HCT116 (cell line): ENCODE results near the gene PAX8. TPM values are rescaled to one million over a fixed set of nuclear protein-coding genes. Genes with fewer than 3 reads are reported as not detected.
"Not testable (repeated sequence)": the region's sequence is repeated elsewhere in the genome, so short reads cannot be mapped to it uniquely, and the experiment has no call there.

ENCODE experiments used
- ATAC-seq: fragments of 200-7000 bp; cut with Tn5 transposase; 2 replicates; pipeline ENCODE4 v1.9.1; 2020; ENCODE audit warnings: mild to moderate bottlenecking, moderate library complexity
- BruUV-seq: library from RNA; stranded (reverse); fragments of 400-500 nt; replicated peaks from 2 replicates; lab custom pipeline; 2021; lab: Mats Ljungman, UMichigan
- CTCF ChIA-PET: fragments of 300-600 bp; sonication (Branson Sonifier 250); formaldehyde crosslinking; loops from one replicate; lab custom pipeline; 2021; ENCODE audit warnings: antibody characterized with exemption; lab: Charles Lee
- POLR2A ChIA-PET: fragments of 300-600, 350-600 bp; sonication (Branson Sonifier 250); formaldehyde crosslinking; loops from one replicate; lab custom pipeline; 2021; ENCODE audit warnings: antibody characterized with exemption; lab: Charles Lee
- RAD21 ChIA-PET, 2 experiments: fragments of 300-600 bp; sonication (Branson Sonifier 250); formaldehyde crosslinking; loops; one replicate each; lab custom pipeline; 2023; ENCODE audit warnings: low total read pairs in 2 of 2; ENCODE audit not compliant: uncharacterized antibody in 2 of 2, unreplicated experiment in 2 of 2, low non-redundant PET in 1 of 2; lab: Charles Lee
- DNase-seq: peaks from one replicate; pipeline ENCODE4 v3.0.0-alpha.2; 2010; ENCODE audit warnings: low read depth, low spot score
- H2AFZ ChIP-seq: fragments of 200-600 bp; shearing (Covaris generic), sonication (generic); 2 replicates; pipeline ENCODE4 v1.6.1; 2017; ENCODE audit warnings: low read depth, mixed run types, mixed read lengths, antibody characterized with exemption, low read length; ENCODE audit not compliant: poor library complexity, severe bottlenecking
- H3K27ac ChIP-seq: 2 replicates; pipeline ENCODE4 v1.5.1; 2012; ENCODE audit warnings: low read depth, low read length
- H3K27me3 ChIP-seq: fragments of 200-600 bp; sonication (generic); 2 replicates; pipeline ENCODE4 v1.6.1; 2016; ENCODE audit warnings: mixed run types, low read length, mixed read lengths; ENCODE audit not compliant: insufficient read depth
- H3K36me3 ChIP-seq, 2 experiments: fragments of 200-500 bp in 1 of 2; fragments of 200-600 bp in 1 of 2; sonication (Bioruptor generic) in 1 of 2; sonication (generic) in 1 of 2; 2 replicates each; pipeline versions ENCODE4 v1.5.1 to v1.6.1; 2014 to 2016; ENCODE audit warnings: low read length in 2 of 2, inconsistent platforms in 1 of 2, mixed read lengths in 1 of 2, mixed run types in 1 of 2; ENCODE audit not compliant: insufficient read depth in 2 of 2, control insufficient read depth in 1 of 2
- H3K4me1 ChIP-seq, 2 experiments: fragments of 200-600 bp in 1 of 2; sonication (generic) in 1 of 2; 2 replicates each; pipeline versions ENCODE4 v1.5.1 to v1.6.1; 2012 to 2017; ENCODE audit warnings: low read length in 2 of 2, inconsistent platforms in 1 of 2, mild to moderate bottlenecking in 1 of 2, mixed read lengths in 1 of 2, mixed run types in 1 of 2, moderate library complexity in 1 of 2; ENCODE audit not compliant: insufficient read depth in 2 of 2, control insufficient read depth in 1 of 2
- H3K4me2 ChIP-seq: fragments of 200-600 bp; sonication (generic); 2 replicates; pipeline ENCODE4 v1.6.1; 2017; ENCODE audit warnings: mixed run types, low read length, mixed read lengths
- H3K4me3 ChIP-seq, 2 experiments: fragments of 200-600 bp in 1 of 2; sonication (generic) in 1 of 2; replicated peaks in 1 of 2; 2 replicates each; pipeline ENCODE4 v1.5.1; 2011 to 2016; ENCODE audit warnings: low read length in 2 of 2, control low read depth in 1 of 2, low read depth in 1 of 2, mild to moderate bottlenecking in 1 of 2, mixed read lengths in 1 of 2, mixed run types in 1 of 2
- H3K79me2 ChIP-seq: fragments of 200-600 bp; sonication (generic); 2 replicates; pipeline ENCODE4 v1.6.1; 2017; ENCODE audit warnings: mild to moderate bottlenecking, mixed run types, low read length, moderate library complexity, mixed read lengths; ENCODE audit not compliant: insufficient read depth
- H3K9ac ChIP-seq: fragments of 200-600 bp; sonication (generic); 2 replicates; pipeline ENCODE4 v1.6.1; 2016; ENCODE audit warnings: low read length, mixed read lengths
- H3K9me2 ChIP-seq: fragments of 200-600 bp; sonication (generic), shearing (Covaris generic); 2 replicates; pipeline ENCODE4 v1.6.1; 2017; ENCODE audit warnings: mixed run types, mild to moderate bottlenecking, moderate library complexity; ENCODE audit not compliant: insufficient read depth
- H3K9me3 ChIP-seq, 2 experiments: fragments of 200-500 bp in 1 of 2; fragments of 200-600 bp in 1 of 2; sonication (Bioruptor generic) in 1 of 2; sonication (generic) in 1 of 2; 2 replicates each; pipeline ENCODE4 v1.6.1; 2014 to 2017; ENCODE audit warnings: low read length in 2 of 2, mixed read lengths in 2 of 2, inconsistent platforms in 1 of 2, low read depth in 1 of 2, mild to moderate bottlenecking in 1 of 2, mixed run types in 1 of 2, moderate library complexity in 1 of 2; ENCODE audit not compliant: control insufficient read depth in 1 of 2, insufficient read depth in 1 of 2
- H4K20me1 ChIP-seq: fragments of 200-600 bp; sonication (generic), shearing (Covaris generic); 2 replicates; pipeline ENCODE4 v1.6.1; 2017; ENCODE audit warnings: mixed run types, mild to moderate bottlenecking, moderate library complexity; ENCODE audit not compliant: insufficient read depth
- JUND ChIP-seq: IDR thresholded peaks from 2 replicates; pipeline ENCODE4 v1.6.1; 2012
- intact Hi-C: fragments of 100-400 bp; cut with micrococcal nuclease; formaldehyde crosslinking; loops from 2 replicates; pipeline ENCODE4 v1.10.0; 2022
- total RNA-seq: library from RNA; stranded (reverse); gene quantifications from one replicate; pipeline ENCODE4 v1.2.1, GENCODE V29; 2021; ENCODE audit not compliant: unreplicated experiment

The PAX8 gene
- total RNA-seq, 1 experiment from 2014 or later, result 4.4 TPM

DNA sequence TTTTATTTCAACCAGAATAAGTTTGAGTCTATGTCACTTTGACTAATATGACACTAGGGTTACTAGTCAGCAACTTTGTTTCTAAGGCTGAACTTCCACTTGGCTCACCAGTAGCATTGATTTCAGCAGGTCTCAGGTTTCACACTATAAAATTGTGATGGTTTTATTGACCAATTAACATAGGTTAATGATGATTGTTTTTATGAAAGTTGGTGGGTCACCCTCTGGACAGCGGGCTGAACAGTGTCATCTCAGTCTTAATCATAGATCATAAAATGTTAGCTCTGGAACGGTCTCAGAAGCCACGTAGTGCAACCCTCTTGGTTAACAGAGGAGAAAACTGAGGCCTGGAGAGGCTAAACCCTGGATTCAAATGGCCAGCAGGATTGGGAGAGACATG is 40.2 kb upstream of the PAX8 start:
- H3K27ac ChIP-seq, H3K36me3 ChIP-seq, H3K27me3 ChIP-seq, H3K79me2 ChIP-seq, BruUV-seq, H3K9me2 ChIP-seq, DNase-seq, H3K4me2 ChIP-seq, H3K4me3 ChIP-seq, POLR2A ChIA-PET, CTCF ChIA-PET, H3K9ac ChIP-seq, ATAC-seq, RAD21 ChIA-PET, H2AFZ ChIP-seq, H3K4me1 ChIP-seq, H3K9me3 ChIP-seq, intact Hi-C loops, H4K20me1 ChIP-seq: not testable (repeated sequence)

DNA sequence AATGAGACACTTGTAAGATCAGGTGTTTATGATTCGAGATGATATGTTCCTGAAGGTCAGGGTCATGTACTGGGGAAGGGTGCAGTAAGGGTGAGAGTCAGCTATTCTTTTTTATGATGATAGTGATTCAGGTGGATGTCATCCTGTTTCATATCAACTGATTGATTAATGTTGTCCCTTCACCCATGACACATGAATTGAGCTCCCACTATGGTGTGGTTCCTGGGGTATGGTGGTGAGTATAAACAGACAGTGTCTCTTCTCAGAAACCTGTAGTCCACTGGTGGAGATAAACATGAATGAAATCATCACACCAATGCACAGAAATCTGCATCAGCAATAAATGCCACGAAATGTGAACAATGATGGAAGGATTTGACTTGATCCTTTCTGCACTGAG is 37.4 kb upstream of the PAX8 start:
- POLR2A ChIA-PET, result no interaction called here
- H3K9ac ChIP-seq, result no peak overlapping the region
- CTCF ChIA-PET, result no interaction called here
- BruUV-seq, result no TSS peak
- no peaks in the 10 kb centered on the region for H3K9me3 ChIP-seq
- H3K4me2 ChIP-seq, result no peak overlapping the region
- no peaks in the 10 kb centered on the region for H4K20me1 ChIP-seq
- no peak overlapping the region for H2AFZ ChIP-seq
- ATAC-seq (no peak), DNase-seq (no peak)
- no peak overlapping the region for H3K4me3 ChIP-seq
- no peak overlapping the region for H3K27ac ChIP-seq
- H3K27me3 ChIP-seq, result peaks cover 10% of the 10 kb centered on the region; the same call in 1 of the 2 replicates
- TF ChIP-seq JUND, result no peak
- no peaks in the 10 kb centered on the region for H3K4me1 ChIP-seq
- H3K79me2 ChIP-seq, result no peaks in the 10 kb centered on the region
- RAD21 ChIA-PET, result no interaction called here
- intact Hi-C loops, result no loop called here
- H3K9me2 ChIP-seq, result no peaks in the 10 kb centered on the region
- no peaks in the 10 kb centered on the region for H3K36me3 ChIP-seq

DNA sequence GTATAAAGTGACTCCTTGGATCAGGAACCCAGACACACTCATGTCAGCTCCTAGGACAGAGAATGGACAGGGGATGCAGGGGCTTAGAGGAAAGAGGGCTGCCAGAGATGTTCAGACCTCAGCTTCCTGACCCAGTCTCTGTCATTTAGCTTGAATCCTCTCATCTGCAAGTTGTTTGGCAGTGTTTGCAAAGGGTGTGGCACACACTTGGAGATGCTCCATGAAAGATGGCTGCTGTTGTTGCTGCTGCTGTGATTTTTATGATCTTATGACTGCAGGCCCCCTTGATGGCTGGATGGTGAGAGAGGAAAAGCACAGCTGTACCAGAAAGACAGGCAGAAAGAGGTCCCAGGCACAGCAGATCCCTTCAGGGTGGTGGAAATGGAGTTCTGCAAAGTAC is 35.9 kb upstream of the PAX8 start:
- BruUV-seq, intact Hi-C loops, H3K27me3 ChIP-seq, H3K36me3 ChIP-seq, H3K4me1 ChIP-seq, H3K27ac ChIP-seq, ATAC-seq, RAD21 ChIA-PET, H3K4me3 ChIP-seq, H3K9me2 ChIP-seq, DNase-seq, H2AFZ ChIP-seq, H4K20me1 ChIP-seq, H3K79me2 ChIP-seq, H3K9ac ChIP-seq, POLR2A ChIA-PET, H3K9me3 ChIP-seq, CTCF ChIA-PET, H3K4me2 ChIP-seq: not testable (repeated sequence)

DNA sequence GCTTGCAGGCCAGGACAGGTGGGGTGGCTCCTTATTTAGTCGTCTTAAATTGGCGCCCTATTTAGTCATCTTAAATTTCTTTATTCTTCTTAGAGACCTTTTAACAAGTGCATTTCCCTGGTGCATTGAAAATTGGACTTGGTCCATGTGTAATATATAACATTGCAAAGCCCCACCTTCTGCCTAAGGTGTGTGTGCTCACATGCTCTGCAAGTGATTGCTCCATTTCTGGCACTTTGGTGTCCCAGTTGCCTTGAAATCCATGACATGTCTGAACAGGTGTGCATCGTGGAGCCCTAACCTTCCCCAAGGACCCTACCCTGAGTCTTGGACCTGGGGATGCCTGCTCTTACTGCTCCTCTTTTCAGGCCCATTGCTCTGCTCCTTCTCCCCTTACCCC is 35.5 kb upstream of the PAX8 start:
- H4K20me1 ChIP-seq, H3K27me3 ChIP-seq, CTCF ChIA-PET, BruUV-seq, ATAC-seq, DNase-seq, H2AFZ ChIP-seq, intact Hi-C loops, H3K4me1 ChIP-seq, RAD21 ChIA-PET, H3K9me2 ChIP-seq, POLR2A ChIA-PET, H3K79me2 ChIP-seq, H3K4me3 ChIP-seq, H3K9me3 ChIP-seq, H3K4me2 ChIP-seq, H3K36me3 ChIP-seq, H3K9ac ChIP-seq, H3K27ac ChIP-seq: not testable (repeated sequence)
